ENCODE data around the gene PSG11.
"Not testable (repeated sequence)": the region's sequence is repeated elsewhere in the genome, so short reads cannot be mapped to it uniquely, and the experiment has no call there.

The PSG11 gene

GRCh38 chr19:42985588-42985987 is 40.7 kb downstream of the PSG11 start:
- no peak for DNase-seq

DNA sequence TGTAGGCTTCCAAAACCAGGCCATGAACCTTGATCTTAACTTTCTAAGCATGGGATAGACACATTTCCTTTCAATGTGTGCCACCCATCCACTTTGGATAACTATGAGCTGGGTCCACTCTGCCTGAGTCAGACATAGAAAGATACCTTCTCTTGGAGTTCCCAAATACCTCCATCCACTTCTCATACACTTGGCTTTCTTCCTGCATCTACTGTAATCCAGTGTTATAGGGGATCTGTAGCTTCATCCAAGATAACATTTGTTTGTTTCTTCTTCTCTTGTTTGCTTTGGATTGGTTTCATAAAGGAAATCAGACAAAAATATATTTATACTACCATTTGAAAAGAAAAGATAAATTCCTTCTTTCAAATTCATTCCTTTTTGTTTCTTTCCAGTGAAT is 44.2 kb downstream of the PSG11 start:
- DNase-seq: not testable (repeated sequence)

DNA sequence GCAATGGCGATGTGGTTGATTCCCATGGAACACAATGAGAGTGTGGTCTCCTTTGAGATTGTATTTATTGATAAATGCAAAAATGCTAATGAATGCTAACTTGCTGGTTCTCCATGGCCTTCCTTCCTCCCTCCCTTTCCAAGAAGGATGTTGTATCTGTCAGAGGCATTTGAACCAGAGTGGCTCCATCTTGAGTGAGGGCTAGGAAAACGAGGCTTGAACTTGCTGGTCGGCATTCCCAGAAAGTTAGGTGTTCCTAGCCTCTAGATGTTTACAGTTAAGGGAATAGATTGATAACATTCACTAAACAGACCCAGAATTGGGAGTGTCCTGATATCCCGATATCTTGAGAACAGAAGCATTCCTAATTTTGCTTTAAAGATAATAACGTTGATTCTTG is 54.8 kb downstream of the PSG11 start:
- DNase-seq: not testable (repeated sequence)

GRCh38 chr19:42965176-42965575 is 61.1 kb downstream of the PSG11 start:
- no peak for DNase-seq

GRCh38 chr19:42961119-42961518 is 65.2 kb downstream of the PSG11 start:
- no peak for DNase-seq
